Parietal lobe (tissue), 2 donors: Measurements from ENCODE around the gene MBNL2. TPM values are rescaled to one million over a fixed set of nuclear protein-coding genes. Genes with fewer than 3 reads are reported as not detected.

Source experiments
- small RNA-seq: library from RNA; depleted of rRNA; stranded (forward); fragments of <200 nt; gene quantifications from one replicate; pipeline ENCODE3, GENCODE V24; 2014; ENCODE audit warnings: low replicate concordance
- total RNA-seq: library from RNA; depleted of rRNA; stranded (reverse); fragments of >200 nt; gene quantifications from one replicate; pipeline ENCODE4 v1.2.3, GENCODE V29; 2014

Gene MBNL2, protein sequence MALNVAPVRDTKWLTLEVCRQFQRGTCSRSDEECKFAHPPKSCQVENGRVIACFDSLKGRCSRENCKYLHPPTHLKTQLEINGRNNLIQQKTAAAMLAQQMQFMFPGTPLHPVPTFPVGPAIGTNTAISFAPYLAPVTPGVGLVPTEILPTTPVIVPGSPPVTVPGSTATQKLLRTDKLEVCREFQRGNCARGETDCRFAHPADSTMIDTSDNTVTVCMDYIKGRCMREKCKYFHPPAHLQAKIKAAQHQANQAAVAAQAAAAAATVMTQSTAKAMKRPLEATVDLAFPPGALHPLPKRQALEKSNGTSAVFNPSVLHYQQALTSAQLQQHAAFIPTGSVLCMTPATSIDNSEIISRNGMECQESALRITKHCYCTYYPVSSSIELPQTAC
- 27.9 TPM for total RNA-seq

DNA sequence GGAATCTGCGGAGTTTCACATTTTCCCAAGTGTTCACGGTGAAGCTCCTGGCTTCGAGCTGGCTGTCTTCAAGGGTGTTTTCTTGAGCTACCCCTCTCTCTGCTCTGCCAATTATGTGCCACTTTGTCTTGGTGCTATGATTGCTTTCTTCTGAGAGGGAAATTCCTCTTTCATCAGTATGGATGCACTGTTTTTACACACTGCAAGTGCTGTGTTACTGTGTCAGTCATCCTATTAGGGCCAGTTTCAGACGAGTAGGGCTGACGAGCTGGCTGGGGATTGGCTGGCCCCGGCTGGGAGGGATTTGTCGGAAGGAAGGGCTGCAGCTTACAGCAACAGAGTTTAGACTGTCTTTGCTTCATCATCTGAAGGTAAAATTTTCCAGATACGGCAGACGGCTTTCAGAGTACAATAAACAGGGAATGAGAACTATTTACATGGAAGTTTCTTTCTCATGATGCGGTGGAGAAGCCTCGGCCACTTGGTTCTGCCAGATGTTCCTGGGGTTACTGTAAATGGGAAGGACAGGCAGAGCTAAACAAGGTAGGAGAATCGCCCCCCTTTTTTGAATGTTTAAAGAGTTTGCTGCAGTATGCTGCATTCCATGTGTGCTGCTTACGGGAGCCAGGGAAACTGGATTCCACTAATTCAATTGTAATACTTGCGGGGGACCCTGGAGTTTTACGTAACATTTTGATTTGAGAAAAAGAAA is at the start of gene MBNL2:
TSS of gene MBNL2 (plus strand) at position 345 of the 712 bp plus-strand sequence. CDS start 53,903 bp downstream, outside the sequence.

GRCh38 chr13:97433727-97434396 is 211.7 kb downstream of the MBNL2 start, which contains the start of gene RAP2A:
TSS of gene RAP2A (plus strand) at chr13:97434169. CDS start at chr13:97434471, 302 bp downstream.

Small RNA genes within 50 kb of the gene (small RNA-seq; reads per million reads assigned to genes)
- gene AL442067.1 (not detected), gene RNA5SP37 (not detected)

Other genes with a start within 250 kb of the MBNL2 start
- 0.31 TPM for gene OXGR1, start 227.9 kb upstream of the MBNL2 start, total RNA-seq
- gene RAP2A, start 211.8 kb downstream of the MBNL2 start, total RNA-seq = 202 TPM